Pancreas (tissue), 10 donors: ENCODE results near the gene PPP2CA. TPM values are rescaled to one million over a fixed set of nuclear protein-coding genes. Genes with fewer than 3 reads are reported as not detected.

Experiments
- ATAC-seq, 4 donors: fragments of 200-7000 bp; cut with Tn5 transposase; one replicate each; pipeline versions ENCODE4 v1.8.0 to v1.9.1; 2020; ENCODE audit warnings: mild to moderate bottlenecking in 4 of 4, moderate library complexity in 4 of 4
- DNase-seq, 6 donors: peaks; one replicate each; pipeline ENCODE4 v3.0.0-alpha.2; 2020
- FAIRE-seq: peaks from 2 replicates; lab custom pipeline; 2012; peaks lifted over from hg19 to GRCh38; lab: Jason Lieb, UNC
- H3K27ac ChIP-seq, 4 donors: fragments of 200-600 bp; sonication (generic); 1 replicate in 3 of 4; 2 replicates in 1 of 4; pipeline versions ENCODE4 v1.5.0 to v1.8.0; 2020
- H3K27me3 ChIP-seq, 4 donors: fragments of 200-600 bp; one replicate each; pipeline ENCODE4 v1.8.0; 2021
- H3K36me3 ChIP-seq, 3 donors: fragments of 200-600 bp; sonication (generic) in 1 of 3; one replicate each; pipeline versions ENCODE4 v1.5.0 to v1.8.0; 2020 to 2021
- H3K4me1 ChIP-seq, 3 donors: fragments of 200-600 bp; one replicate each; pipeline ENCODE4 v1.8.0; 2021
- H3K4me3 ChIP-seq, 4 donors: fragments of 200-600 bp; sonication (generic) in 2 of 4; one replicate each; pipeline versions ENCODE4 v1.5.0 to v1.8.0; 2020 to 2021
- H3K9me3 ChIP-seq, 4 donors: fragments of 200-600 bp; one replicate each; pipeline ENCODE4 v1.8.0; 2021
- WGBS, 2 donors: extraction: QIAGEN DNeasy Blood & Tissue Kit; methylation state at CpG; one replicate each; pipeline ENCODE4 v1.1.7; 2013; 5-methylcytosine and 5-hydroxymethylcytosine counted together
- intact Hi-C, 3 donors: fragments of 100-400 bp; cut with DNase I; formaldehyde crosslinking; loops; one replicate each; pipeline versions ENCODE4 v1.11.1 to v1.14.2; 2022
- polyA plus RNA-seq, 2 donors: library from polyadenylated mRNA; stranded (reverse); fragments of 200-250 nt; gene quantifications; one replicate each; pipeline ENCODE4 v1.2.3, GENCODE V29; 2013
- total RNA-seq, 6 donors: library from RNA; stranded (reverse); fragmentation: NEBNext Ultra II Directional in 4 of 6; extraction: Animal tissue kit (Norgen Biotek cat#: 25700) in 4 of 6; gene quantifications; one replicate each; pipeline versions ENCODE4 v1.2.1 to v1.2.4, GENCODE V29; 2021 to 2023
- TF ChIP-seq, protein P1 (sequence below), 4 donors: fragments of 200-600 bp; sonication (generic) in 3 of 4; IDR thresholded peaks; one replicate each; pipeline versions ENCODE4 v1.5.0 to v1.8.0; 2021; ENCODE audit warnings: antibody characterized with exemption in 4 of 4
- donor health status: healthy with polysubstance abuse.
- donor health status: DM: no; HTN: no; CAD: no; lungs with moderate emphysema.
- donor health status: DM: no; HTN: no; CAD: no.
- donor health status: control.
- donor health status: control.
- donor health status: Bipolar disorder and iron deficiency.
- donor health status: DM: yes; HTN: yes; CAD: no.
- donor health status: DM: no; HTN: no; CAD: no.
- donor health status: DM: no; HTN: no; CAD: no.
- donor health status: DM: yes; HTN: yes; CAD: no.

Gene PPP2CA
- total and polyA plus RNA-seq, 8 donors, result 13.5 to 59.2 (median 43.9) TPM

- H3K27me3 ChIP-seq, result no peaks in the 10 kb centered on the region
- WGBS, 2 donors, result 85 to 97% methylated on average over 3 of the region's 3 CpGs
- ATAC-seq, result no peak
- DNase-seq, result no peak
- H3K27ac ChIP-seq, result no peak overlapping the region
- H3K36me3 ChIP-seq, result peaks cover 0 to 31% (median 13%) of the 10 kb centered on the region in 3 donors
- no peak overlapping the region for H3K4me3 ChIP-seq
- TF ChIP-seq, protein P1, sequence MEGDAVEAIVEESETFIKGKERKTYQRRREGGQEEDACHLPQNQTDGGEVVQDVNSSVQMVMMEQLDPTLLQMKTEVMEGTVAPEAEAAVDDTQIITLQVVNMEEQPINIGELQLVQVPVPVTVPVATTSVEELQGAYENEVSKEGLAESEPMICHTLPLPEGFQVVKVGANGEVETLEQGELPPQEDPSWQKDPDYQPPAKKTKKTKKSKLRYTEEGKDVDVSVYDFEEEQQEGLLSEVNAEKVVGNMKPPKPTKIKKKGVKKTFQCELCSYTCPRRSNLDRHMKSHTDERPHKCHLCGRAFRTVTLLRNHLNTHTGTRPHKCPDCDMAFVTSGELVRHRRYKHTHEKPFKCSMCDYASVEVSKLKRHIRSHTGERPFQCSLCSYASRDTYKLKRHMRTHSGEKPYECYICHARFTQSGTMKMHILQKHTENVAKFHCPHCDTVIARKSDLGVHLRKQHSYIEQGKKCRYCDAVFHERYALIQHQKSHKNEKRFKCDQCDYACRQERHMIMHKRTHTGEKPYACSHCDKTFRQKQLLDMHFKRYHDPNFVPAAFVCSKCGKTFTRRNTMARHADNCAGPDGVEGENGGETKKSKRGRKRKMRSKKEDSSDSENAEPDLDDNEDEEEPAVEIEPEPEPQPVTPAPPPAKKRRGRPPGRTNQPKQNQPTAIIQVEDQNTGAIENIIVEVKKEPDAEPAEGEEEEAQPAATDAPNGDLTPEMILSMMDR (IDR thresholded peaks at IDR 0.05), result no peak
- FAIRE-seq, result no peak
- intact Hi-C loops, result no loop called here
- H3K9me3 ChIP-seq, result no peaks in the 10 kb centered on the region
- H3K4me1 ChIP-seq, result peaks cover 0 to 17% (median 8%) of the 10 kb centered on the region in 3 donors
Observed at GRCh38 chr5:134151723-134152122, 74.2 kb downstream of the PPP2CA start.

GRCh38 chr5:134149571-134150303 lies 76.1 kb downstream of the PPP2CA start:
- peaks cover 0 to 17% (median 8%) of the 10 kb centered on the region in 3 donors for H3K4me1 ChIP-seq
- no peaks in the 10 kb centered on the region for H3K9me3 ChIP-seq
- TF ChIP-seq, protein P1 (IDR thresholded peaks at IDR 0.05), result no peak
- ATAC-seq (peak; percentile 33 to 75 (median 66)), DNase-seq (peak in 1 of 6 donors; percentile 20), FAIRE-seq (no peak)
- no peaks in the 10 kb centered on the region for H3K27me3 ChIP-seq
- H3K27ac ChIP-seq, result peak overlapping the region; percentile 47 to 70 (median 56)
- H3K36me3 ChIP-seq, result peaks cover 0 to 26% (median 6%) of the 10 kb centered on the region in 3 donors
- no peak overlapping the region for H3K4me3 ChIP-seq
- intact Hi-C loops, result no loop called here
- WGBS, 2 donors, result 33 to 42% methylated on average over 4 of the region's 4 CpGs

DNA sequence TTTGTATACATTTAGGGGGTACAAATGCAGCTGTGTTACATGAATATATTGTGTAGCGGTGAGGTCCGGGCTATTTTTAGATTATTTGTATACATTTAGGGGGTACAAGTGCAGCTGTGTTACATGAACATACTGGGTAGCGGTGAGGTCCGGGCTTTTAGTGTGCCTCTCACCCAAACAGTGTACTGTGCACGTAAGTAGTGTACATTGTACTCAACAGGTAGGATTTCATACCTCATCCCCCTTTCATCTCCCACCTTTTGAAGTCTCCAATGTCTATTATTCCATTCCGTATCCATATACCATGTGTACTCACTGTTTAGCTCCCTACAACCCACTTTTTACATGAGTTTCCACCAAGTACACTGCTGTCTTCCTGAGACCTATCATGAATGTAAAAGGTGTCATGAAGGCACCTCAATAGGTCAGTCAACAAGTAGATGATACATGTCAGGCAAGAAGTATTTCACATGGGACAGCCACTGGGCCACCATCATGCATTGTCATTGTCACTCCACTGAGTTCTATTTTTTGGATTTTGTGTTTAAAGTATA lies 76.8 kb downstream of the PPP2CA start:
- ATAC-seq, result no peak
- H3K4me1 ChIP-seq, result peaks cover 0 to 17% (median 8%) of the 10 kb centered on the region in 3 donors
- DNase-seq, result no peak
- H3K9me3 ChIP-seq, result no peaks in the 10 kb centered on the region
- peak overlapping the region in 3 of 4 donors; percentile 6 to 64 (median 61) for H3K27ac ChIP-seq
- H3K27me3 ChIP-seq, result no peaks in the 10 kb centered on the region
- no peak for FAIRE-seq
- no peak overlapping the region for H3K4me3 ChIP-seq
- intact Hi-C loops, result no loop called here
- TF ChIP-seq, protein P1 (IDR thresholded peaks at IDR 0.05), result no peak
- 85 to 88% methylated on average over 6 of the region's 6 CpGs for WGBS, 2 donors
- H3K36me3 ChIP-seq, result peaks cover 0 to 22% (median 7%) of the 10 kb centered on the region in 3 donors

DNA sequence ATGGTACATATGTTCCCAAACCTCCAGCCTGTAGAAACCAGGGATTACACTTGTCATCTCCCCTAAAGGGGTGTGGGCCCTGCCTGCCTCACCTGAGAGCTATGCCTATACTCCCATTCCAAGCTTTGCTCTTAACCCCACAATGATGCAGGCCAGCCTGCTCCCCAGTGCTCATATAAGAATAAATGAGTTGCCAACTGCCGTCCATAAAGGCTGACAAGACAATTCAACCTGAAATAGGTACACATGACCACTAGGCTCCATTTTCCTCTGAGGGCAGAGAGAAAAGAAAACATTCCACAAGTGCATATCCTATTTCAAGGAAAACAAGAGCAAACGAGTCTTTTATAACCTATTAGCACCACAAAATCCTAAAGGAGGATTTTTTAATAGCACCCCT lies 77.6 kb downstream of the PPP2CA start:
- H3K27ac ChIP-seq, result no peak overlapping the region
- no peak overlapping the region for H3K4me3 ChIP-seq
- WGBS, 2 donors, result 44 to 67% methylated on average over 2 of the region's 2 CpGs
- ATAC-seq (no peak), FAIRE-seq (no peak), DNase-seq (peak in 1 of 6 donors; percentile 7)
- H3K4me1 ChIP-seq, result peaks cover 0 to 17% (median 8%) of the 10 kb centered on the region in 3 donors
- peaks cover 0 to 28% (median 12%) of the 10 kb centered on the region in 3 donors for H3K36me3 ChIP-seq
- H3K9me3 ChIP-seq, result no peaks in the 10 kb centered on the region
- TF ChIP-seq, protein P1 (IDR thresholded peaks at IDR 0.05), result no peak
- H3K27me3 ChIP-seq, result no peaks in the 10 kb centered on the region
- intact Hi-C loops, result no loop called here
